Stromal cell of bone marrow (primary cell): ENCODE measurements around the gene FNDC5.
"Not testable (repeated sequence)": the region's sequence is repeated elsewhere in the genome, so short reads cannot be mapped to it uniquely, and the experiment has no call there.

Experiments used
- DNase-seq: peaks from one replicate; pipeline ENCODE4 v3.0.0-alpha.2; 2012; ENCODE audit warnings: low read depth

Gene FNDC5

DNA sequence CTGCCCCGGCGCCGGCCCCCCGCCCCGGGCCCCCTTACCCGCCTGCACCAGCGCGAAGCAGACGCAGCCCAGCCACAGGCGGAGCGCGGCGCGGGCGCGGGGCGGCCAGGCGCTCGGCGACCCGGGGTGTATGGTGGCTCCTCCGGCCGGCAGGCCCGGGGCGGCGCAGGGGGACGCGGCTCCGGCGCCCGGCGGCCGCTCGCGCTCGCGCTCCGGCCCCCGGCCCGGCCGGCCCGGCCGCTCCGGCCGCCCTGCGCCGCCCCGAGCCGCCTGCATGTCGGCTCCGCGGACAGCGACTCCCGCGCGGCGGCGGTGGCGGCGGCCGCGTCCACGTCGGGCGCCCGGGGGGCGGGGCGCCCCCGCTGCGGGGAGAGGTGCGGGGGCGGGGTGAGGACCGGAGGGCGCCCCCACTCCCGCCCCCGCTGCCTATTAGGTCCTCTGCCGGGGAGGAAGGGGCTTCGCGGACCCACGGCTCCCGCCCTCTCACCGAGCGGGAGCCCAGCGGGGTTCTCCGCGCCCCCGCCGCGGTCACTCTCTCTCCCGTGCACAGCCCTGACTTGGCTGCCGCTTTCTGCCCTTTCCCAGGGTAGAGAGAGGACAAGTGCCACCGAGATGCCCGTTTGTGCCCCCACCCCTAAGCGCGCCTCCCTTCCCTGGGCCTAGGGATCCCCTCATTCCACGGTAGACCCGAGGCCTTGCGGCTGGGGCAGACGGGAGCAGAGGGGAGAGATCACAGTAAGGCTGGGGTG lies at the start of gene FNDC5:
FNDC5 (minus strand) TSS at position 298 of the 749 bp plus-strand sequence.
- no peak for DNase-seq

DNA sequence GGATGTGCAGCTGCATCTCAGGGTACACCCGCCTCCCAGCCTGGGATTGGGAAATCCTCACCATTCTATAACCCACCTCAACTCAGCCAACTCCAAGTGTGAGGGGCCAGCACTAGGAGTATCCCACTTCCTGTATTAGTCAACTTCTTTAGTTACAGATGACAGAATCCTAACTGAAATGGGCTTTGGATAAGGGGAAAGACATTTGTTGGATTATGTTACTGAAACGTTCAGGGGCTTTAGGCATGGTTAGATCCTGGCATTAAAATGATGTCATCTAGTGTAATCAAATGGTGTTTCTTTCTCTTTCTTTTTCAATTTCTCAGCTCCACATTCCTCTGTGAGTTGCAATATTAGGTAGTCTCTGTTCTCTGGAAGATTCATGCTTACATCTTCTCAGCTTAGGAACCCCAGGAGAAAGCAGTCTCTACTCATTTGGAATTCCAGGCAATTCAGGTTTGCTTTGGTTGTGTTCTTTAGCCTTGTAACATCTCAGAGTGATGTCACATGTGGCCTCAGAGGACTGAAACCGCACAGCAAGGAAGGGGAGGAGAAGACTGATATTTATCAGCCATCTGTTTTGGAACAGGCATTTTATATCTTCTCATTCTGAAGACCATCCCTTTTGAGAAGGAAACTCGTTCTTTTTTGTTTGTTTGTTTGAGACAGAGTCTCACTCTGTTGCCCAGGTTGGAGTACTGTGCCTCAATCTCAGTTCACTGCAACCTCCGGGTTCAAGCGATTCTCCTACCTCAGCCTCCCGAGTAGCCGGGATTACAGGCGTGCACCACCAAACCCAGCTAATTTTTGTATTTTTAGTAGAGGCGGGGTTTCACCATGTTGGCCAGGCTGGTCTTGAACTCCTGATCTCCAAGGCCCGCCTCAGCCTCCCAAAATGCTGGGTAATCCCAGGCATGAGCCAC lies 49.4 kb upstream of the FNDC5 start:
- DNase-seq, result no peak

DNA sequence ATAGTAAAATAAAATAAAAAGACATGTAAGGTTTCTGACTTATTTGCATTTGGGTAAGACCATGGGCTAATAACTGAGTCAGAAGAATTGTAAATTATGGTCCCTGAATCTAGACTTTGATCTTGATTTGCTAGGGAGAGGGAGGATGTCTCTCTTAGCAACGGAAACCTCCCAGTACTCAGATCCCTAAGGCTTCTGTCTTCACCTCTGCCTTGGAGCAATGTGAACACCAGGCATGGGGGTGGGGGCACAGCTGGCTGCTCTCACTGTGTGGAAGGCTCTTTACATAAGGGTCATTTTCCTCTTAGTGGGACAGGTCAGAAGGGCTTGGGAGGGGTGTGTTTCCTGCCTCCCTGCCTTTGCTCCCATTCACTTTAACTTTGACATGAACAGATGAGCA lies 47.5 kb upstream of the FNDC5 start:
- DNase-seq, result no peak

DNA sequence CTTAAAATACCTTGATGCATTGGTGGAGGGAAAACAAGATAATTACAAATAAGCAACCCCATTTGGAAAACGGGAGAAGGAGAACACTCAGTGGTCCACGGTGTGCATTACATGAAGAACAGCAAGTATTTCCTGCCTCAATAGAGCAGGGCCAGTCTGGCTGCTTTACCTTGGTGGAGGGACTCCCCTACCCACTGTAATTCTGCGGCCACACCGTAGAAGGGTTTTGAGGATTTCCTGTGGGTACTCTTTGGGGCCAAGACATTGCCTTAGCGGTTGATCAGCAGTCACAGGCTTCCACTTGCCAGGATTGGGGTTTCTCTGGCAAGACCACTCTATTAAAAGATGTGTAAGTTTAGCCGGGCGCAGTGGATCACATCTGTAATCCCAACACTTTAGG lies 46.8 kb upstream of the FNDC5 start:
- no peak for DNase-seq

DNA sequence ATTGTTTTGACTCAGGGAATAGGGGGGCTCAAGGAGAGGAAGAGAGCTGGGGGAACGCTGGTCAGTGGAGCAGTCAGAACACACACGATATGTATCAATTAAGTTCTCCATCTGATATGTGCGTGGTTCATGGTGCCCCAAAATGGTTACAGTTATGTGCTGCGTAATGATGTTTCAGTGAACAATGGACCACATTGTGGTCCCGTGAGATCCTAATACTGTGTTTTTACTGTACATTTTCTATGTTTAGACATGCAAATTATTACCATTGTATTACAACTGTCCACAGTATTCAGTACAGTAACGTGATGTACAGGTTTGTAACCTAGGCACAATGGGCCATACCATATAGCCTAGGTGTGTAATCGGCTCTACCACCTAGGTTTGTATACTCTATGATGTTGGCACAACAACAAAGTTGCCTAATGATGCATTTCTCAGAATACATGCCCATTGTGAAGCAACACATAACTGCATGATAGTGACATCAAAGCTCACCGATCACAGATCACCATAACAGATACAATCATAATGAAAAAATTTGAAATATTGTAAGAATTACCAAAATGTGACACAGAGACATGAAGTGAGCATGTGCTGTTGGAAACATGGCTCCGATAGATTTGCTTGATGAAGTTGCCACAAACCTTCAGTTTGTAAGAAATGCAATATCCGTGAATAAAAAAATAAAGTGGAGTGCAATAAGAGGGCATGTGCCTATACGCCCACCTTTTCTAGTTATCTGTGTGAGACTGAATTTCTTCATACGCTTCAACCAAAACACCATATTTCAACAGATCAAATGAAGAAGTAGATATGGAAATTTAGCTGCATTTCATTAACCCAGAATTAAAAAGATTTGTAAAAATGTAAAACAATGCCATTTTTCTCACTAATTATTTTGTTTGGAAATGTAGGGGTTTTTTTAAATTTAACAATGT lies 45.3 kb upstream of the FNDC5 start:
- DNase-seq, result no peak

DNA sequence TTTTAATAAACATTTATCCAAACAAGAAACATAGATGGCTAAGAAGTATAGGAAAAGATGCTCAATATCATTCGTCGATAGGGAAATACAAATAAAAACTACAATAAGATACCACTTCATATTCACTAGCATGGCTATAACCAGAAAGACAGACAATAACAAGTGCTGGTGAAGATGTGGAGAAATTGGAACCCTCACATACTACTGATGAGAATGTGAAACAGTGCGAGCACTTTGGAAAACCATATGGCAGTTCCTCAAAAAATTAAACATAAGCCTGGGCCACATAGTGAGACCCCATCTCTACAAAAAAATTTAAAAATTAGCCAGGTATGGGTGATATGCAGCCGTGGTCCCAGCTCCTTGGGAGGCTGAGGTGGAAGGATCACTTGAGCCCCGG lies 39.6 kb upstream of the FNDC5 start:
- DNase-seq, result no peak

DNA sequence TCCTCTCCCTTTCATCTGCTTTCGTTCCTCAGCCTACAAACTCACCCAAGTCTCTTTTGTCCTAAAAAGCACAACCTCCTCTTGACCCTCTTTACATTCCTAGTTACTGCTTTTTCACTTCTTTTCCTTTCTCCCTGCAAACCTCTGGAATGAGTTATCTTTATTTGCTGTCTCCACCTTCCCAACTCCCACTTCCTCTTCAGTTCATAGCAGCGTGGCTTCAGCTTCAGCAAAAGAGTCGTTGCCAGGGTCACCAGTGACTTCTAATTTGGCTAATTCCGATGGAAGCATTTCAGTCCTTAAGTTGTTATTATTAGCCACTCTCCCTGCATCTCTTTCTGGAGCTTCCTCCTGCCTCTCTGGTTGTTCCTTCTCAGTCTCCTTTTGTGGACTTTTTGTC lies 36.7 kb upstream of the FNDC5 start:
- DNase-seq, result no peak

DNA sequence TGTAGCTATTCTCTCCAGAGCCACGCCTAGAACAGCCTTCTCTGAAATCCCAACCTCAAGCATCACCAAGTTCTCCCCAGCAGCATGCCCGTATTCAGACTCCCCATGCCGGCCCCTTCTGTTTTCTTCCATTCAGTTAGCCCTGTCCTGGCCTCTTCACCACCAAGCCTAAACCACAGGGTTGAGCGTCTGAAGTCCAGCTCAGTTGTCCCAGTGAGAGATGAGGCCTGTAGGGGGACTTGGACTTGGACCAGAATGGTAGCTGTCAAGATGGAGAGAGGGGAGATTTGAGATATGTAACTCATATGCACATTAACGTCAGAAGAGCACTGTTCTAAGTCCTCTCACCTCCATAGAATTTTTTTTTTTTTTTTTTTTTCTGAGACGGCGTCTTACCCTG lies 35.9 kb upstream of the FNDC5 start:
- no peak for DNase-seq

DNA sequence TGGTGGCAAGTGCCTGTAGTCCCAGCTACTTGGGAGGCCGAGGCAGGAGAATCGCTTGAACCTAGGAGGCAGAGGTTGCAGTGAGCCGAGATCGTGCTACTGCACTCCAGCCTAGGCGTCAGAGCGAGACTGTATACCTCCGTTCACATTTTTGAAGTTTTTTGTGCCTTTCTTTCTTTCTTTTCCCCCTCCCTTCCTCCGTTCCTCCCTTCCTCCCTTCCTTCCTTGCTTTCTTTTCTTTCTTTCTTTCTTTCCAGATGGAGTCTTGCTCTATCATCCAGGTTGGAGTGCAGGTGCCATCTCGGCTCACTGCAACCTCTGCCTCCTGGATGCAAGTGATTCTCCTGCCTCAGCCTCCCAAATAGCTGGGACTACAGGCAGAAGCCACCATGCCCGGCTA lies 34.9 kb upstream of the FNDC5 start:
- not testable (repeated sequence) for DNase-seq

DNA sequence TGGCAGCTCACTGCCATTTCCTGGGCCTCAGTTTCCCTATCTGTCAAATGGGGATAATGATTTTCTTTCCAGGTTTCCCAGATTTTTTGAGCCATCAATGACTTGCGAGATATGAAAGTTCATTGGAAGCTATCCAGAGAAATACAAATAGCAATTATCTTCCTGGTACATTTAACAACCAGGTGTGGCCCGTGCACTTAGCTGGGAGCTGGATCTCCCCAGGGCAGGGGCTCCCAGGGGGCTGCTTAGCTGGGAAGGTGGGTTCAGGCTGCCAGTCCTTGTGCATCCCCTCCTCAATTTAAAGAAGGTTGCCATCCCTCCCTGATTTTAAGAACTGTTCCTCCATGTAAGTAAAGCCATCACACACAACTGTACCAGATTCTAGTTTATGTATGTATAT lies 34.1 kb upstream of the FNDC5 start:
- DNase-seq, result no peak

DNA sequence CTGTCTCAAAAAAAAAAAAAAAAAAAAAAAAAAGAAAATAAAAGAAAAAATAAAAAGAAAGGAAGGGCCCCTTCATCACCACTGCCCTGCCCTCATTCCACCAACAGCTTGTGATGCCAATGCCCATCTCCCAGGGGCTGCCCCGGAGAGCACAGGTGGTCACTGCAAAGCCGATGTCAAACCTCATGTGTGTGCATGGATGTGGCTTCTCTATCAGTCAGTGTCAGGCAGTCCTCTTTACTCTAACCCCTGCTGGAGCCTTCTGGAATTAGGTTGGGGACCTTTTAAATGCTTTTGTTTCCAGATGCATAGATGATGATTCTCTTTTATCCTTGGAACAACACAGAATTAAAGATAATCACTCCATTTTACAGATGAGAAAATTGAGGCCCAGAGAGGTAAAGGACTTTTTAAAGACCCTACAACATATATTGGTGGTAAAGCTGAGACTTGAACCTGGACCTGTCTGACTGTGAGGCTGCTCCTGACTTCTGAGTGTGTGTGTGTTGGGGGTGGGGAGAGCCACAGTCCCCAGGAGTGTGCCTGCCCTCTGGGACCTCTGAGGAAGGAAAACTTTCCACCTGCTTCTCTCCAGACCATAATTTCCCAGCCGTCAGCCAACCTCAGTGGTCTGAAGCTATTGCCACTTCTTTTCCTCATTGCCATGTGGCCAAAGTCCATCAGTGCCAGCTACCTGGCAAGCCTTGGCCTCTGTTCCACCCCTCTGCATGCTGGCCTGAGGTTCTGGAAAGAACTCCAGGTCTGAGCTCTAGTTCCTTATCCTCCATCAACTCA lies 33.5 kb upstream of the FNDC5 start:
- no peak for DNase-seq

DNA sequence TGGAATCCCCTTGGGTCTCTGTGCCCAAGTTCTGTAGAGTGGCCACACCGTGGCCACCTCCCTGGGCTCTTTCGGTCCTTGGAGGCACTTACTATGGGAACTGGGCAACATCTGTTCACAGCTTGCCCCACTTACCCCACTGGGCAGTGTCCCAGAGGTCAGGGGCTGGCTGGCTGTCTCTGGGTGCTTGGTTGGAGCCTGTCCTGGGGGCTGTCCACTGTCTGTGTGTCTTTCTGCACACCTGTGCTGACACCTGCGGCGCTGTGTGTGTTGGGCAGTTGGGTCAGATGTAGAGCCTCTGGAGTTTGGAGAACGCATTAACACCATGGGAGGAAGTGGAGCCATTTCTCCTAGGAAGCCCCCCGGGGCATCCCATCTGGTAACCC lies 31.8 kb upstream of the FNDC5 start:
- DNase-seq, result no peak

DNA sequence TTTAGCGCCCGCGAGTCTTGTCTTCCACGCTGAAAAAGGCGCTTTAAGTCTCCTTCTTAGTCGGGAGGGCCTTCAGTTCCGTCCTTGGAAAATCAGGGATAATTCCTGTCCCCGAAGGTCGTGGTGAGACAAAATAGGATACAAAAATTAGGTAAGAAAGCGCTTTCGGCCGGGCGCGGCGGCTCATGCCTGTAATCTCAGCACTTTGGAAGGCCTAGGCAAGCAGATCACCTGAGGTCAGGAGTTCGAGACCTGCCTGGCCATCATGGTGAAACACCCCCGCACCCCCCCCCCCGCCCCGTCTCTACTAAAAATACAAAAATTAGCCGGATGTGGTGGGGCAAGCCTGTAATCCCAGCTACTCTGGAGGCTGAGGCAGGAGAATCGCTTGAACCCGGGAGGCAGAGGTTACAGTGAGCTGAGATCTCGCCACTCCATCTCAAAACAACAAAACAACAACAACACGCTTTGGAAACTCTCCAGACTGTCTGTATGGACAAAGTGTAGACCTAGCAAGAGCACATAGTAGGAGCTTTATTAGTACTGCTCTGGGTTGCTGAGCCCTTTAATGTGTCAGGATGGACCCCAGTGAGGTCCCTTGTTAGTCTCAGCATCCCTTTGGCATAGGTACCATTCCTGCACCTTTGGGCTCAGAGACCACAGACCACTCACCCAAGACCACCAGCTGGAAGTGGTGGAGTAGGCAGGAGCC lies 31.3 kb upstream of the FNDC5 start:
- DNase-seq, result no peak

DNA sequence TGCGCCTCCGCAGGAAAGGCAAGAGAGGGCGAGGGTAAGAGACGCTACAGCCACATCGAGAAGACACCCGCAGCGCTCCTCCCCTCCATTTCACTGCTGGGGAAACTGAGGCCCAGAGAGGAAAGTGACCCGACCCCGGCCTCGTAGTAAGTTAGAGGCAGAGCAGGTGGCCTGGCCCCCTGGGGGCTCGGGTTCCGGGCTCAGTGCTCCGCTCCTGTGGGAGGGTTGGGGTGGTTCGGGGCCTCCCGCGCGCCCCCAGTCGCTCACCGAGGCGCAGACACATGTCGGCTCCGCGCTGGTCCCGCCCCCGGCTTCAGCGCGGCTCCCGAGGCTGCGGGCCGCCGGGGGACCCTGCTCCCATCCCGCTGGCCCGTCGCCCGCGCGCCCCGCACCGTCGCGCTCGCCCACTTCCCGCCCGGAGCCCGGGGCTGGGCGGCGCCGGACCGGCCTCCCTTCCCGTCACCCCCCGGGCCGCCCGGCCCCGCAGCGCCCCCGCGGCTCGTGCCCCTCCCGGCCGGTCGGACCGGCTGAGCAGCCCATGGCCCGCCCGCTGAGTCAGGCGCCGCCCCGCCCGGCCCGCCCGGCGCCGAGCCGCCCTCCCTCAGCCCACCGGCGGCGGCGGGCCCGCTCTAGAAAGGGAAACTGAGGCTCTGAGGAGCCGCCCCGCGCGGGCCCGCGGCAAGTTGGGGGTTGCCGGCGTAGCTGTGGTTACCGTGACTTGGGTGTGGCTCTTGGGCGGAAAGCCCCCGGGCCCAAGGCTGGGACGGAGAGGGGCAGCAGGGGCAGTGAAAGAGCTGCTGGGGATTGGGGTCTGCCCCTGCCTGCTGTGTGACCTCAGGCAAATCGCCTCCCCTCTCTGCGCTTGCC lies 30.5 kb upstream of the FNDC5 start, which contains the start of gene TMEM54:
TMEM54 (minus strand) TSS at position 434 of the 867 bp plus-strand sequence; CDS start at position 283, 151 bp downstream.
- DNase-seq, result no peak

DNA sequence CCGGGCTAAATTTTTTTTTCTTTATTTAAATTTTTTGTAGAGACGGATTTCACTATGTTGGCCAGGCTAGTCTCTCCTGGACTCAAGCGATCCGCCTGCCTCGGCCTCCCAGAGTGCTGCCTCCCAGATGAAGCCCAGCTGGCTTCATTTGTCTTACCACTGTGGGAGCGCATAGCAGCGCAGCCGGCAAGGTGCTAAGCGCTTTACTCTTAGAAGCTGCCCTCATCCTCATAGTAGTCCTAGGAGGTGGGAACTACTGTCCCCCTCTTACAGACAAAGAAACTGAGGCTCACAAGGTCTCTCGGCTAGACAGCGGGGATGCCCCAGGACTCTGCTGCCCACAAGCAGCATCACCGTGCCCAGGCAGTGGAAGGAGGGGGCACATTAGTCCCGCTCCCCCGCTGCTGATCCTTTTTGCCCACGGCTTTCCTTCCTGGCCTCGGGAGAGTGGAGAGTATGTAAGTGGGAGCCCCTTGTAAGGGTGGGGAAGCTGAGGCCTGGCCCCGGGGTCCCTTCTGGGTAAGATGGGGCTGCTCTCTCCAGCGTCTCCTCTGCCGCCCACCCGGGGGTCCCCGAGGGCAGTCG lies 29.8 kb upstream of the FNDC5 start:
- DNase-seq, result no peak

DNA sequence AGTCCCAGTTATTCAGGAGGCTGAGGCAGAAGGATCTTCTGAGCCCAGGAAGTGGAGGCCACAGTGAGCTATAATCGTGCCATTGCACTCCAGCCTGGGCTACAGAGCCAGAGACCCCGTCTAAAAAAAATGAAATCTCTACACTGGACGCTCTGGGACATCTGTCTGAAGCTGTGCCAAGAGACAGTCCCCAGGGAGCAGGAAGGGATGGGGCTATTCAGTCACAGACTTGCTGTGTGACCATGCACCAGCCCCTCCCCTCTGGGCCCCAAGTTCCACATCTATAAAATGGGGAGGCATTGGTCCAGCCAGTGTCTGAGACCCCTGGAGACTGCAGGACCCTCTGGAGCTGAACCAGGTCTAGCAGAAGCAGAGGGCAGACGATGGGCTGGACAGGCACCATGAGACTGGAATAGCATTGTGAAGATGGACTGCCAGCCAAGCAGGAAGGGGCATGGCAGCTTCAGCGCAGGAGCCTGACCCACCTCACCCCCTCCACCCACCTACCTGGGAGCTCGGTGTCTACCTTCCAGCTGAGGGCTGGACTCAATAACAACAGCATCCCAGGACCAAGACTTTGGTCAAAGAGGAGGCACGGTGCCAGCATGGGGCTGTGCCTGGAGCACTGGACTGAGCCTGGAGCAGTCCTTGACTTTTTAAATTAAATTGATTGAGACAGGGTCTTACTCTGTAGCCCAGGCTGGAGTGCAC lies 29.0 kb upstream of the FNDC5 start:
- no peak for DNase-seq

DNA sequence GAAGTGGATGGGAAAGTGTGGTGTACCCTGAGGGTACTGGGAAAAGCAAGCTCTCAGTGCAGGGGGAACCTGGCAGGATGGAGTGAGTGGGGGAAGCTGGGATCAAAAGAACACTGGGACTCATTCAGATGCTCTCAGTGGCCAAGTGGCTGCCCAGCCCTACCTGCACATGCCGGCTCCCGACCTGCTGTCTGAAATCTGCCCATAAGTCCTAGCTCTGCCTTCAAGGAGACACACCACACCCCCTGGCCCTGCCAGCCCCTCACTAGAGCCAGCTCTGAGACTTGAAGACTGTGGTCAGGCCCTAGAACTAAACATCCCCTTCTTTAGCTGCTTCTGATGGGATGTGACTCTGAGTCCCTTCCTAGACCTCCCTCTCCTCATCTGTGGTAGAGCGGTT lies 28.2 kb upstream of the FNDC5 start:
- no peak for DNase-seq

DNA sequence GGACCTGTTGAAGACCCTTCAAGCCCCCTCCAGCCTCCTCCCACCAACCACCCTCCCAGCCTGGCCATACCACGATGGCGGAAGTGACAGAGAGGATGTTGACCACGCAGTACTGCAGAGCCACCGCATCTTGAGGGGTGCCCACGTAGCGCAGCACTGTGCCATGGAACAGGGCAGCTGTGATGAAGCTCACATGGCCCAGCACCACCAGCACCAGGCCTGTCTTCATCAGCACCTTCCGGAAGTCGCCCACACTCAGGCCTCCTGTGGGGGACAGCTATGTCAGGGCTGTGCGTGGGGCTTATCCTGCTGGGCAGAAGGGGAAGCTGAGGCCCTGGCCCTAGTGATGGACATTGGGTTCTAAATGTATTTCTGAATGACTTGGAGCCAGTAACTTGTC lies 27.3 kb upstream of the FNDC5 start:
- no peak for DNase-seq
